Spleen (tissue), 11 donors: Measurements from ENCODE around the gene SKIDA1. TPM values are rescaled to one million over a fixed set of nuclear protein-coding genes. Genes with fewer than 3 reads are reported as not detected.
A peak's percentile ranks its signal among the peaks of the same experiment; 100 is the strongest.

Experiments
- DNase-seq: peaks from one replicate; pipeline ENCODE4 v3.0.0-alpha.2; 2020
- H3K27ac ChIP-seq, 8 donors: fragments of 200-600 bp; sonication (generic) in 7 of 8; 1 replicate in 4 of 8; 2 replicates in 4 of 8; pipeline versions ENCODE4 v1.5.0 to v1.8.0; 2016 to 2021; ENCODE audit warnings: inconsistent platforms in 4 of 8, mild to moderate bottlenecking in 4 of 8, moderate library complexity in 1 of 8
- H3K27me3 ChIP-seq, 7 donors: fragments of 200-600 bp; sonication (generic) in 6 of 7; replicated peaks in 1 of 7; 1 replicate in 4 of 7; 2 replicates in 3 of 7; pipeline versions ENCODE4 v1.5.0 to v1.8.0; 2016 to 2021; ENCODE audit warnings: inconsistent platforms in 3 of 7, mild to moderate bottlenecking in 1 of 7
- H3K36me3 ChIP-seq, 6 donors: fragments of 200-600 bp; sonication (generic) in 5 of 6; 1 replicate in 4 of 6; 2 replicates in 2 of 6; pipeline versions ENCODE4 v1.5.0 to v1.8.0; 2016 to 2021; ENCODE audit warnings: inconsistent platforms in 2 of 6
- H3K4me1 ChIP-seq, 6 donors: fragments of 200-600 bp; sonication (generic) in 5 of 6; 1 replicate in 3 of 6; 2 replicates in 3 of 6; pipeline versions ENCODE4 v1.5.0 to v1.8.0; 2016 to 2021; ENCODE audit warnings: inconsistent platforms in 3 of 6
- H3K4me3 ChIP-seq, 8 donors: fragments of 200-600 bp; sonication (generic) in 7 of 8; 1 replicate in 4 of 8; 2 replicates in 4 of 8; pipeline versions ENCODE4 v1.5.0 to v1.8.0; 2016 to 2021; ENCODE audit warnings: inconsistent platforms in 4 of 8, mild to moderate bottlenecking in 4 of 8, moderate library complexity in 2 of 8
- H3K9me3 ChIP-seq, 8 donors: fragments of 200-600 bp; sonication (generic) in 7 of 8; 1 replicate in 4 of 8; 2 replicates in 4 of 8; pipeline versions ENCODE4 v1.5.0 to v1.8.0; 2016 to 2021; ENCODE audit warnings: inconsistent platforms in 4 of 8
- POLR2A ChIP-seq, 3 donors: fragments of 450-650 bp; IDR thresholded peaks; one replicate each; pipeline ENCODE4 v1.5.1; 2017; ENCODE audit warnings: antibody characterized with exemption in 3 of 3, mild to moderate bottlenecking in 1 of 3
- POLR2AphosphoS5 ChIP-seq, 3 donors: sonication (generic); formaldehyde crosslinking; IDR thresholded peaks; one replicate each; pipeline ENCODE4 v1.5.1; 2017; ENCODE audit warnings: antibody characterized with exemption in 3 of 3
- WGBS, 5 donors: extraction: QIAGEN DNeasy Blood & Tissue Kit in 3 of 5; methylation state at CpG; one replicate each; pipeline versions ENCODE4 v1.1.5 to v1.1.7; 2013 to 2018; 5-methylcytosine and 5-hydroxymethylcytosine counted together
- intact Hi-C: fragments of 100-400 bp; cut with DNase I; formaldehyde crosslinking; loops from one replicate; pipeline ENCODE4 v1.15.0; 2023; ENCODE audit warnings: low total_unique reads
- polyA plus RNA-seq, 3 donors: library from polyadenylated mRNA; stranded (reverse); fragments of 200-250 nt; gene quantifications; one replicate each; pipeline ENCODE4 v1.2.1, GENCODE V29; 2013
- total RNA-seq, 7 donors: library from RNA; depleted of rRNA in 3 of 7; stranded (reverse); fragments of >200 nt in 3 of 7; fragmentation: NEBNext Ultra II Directional in 4 of 7; extraction: Animal tissue kit (Norgen Biotek cat#: 25700) in 4 of 7; gene quantifications; one replicate each; pipeline versions ENCODE4 v1.1.0 to v1.2.1, GENCODE V29; 2016 to 2021
- TF ChIP-seq, protein P1 (sequence below), 11 experiments: fragments of 200-600 bp in 7 of 11; fragments of 450-650 bp in 4 of 11; sonication (generic) in 4 of 11; IDR thresholded peaks in 8 of 11; conservative IDR thresholded peaks in 3 of 11; 1 replicate in 7 of 11; 2 replicates in 4 of 11; pipeline versions ENCODE4 v1.4.0 to v1.8.0; 2016 to 2021; ENCODE audit warnings: antibody characterized with exemption in 11 of 11, inconsistent platforms in 4 of 11, mild to moderate bottlenecking in 1 of 11
- donor health status: healthy with polysubstance abuse.
- donor health status: DM: no; HTN: no; CAD: no; lungs with moderate emphysema.
- donor health status: DM: no; HTN: no; CAD: no.
- donor health status: Bipolar disorder and iron deficiency.
- donor health status: healthy.
- donor health status: DM: no; HTN: no; CAD: no.
- donor health status: DM: yes; HTN: yes; CAD: no.

Gene SKIDA1
- total and polyA plus RNA-seq, 10 donors, result 0.14 to 0.91 (median 0.44) TPM; not detected in 1

DNA sequence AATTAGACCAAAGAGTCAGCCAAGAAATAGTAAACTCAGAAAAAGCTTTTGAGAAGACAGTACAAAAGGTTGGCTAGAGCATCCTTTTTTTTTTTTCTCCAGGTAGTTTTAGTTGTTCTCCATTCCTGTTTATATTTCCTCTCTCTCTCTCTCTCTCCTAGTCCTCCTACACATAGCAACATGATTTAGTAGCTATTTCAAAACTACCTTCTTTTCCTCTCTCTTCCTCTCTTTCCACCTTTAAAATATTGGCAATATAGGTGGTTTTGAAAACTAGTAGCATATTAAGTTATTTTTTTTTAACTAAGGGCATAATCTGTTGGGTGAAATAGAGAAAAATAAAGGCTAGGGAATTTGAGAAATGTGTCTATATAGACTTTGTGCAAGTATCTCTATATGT, 5.0 kb downstream of the SKIDA1 start:
- DNase-seq, result no peak
- Histone ChIP-seq H3K36me3 (no peaks in the 10 kb centered on the region), H3K9me3 (no peaks in the 10 kb centered on the region), H3K27me3 (peaks cover 0 to 99% (median 51%) of the 10 kb centered on the region in 7 donors), H3K4me1 (peaks cover 13 to 74% (median 53%) of the 10 kb centered on the region in 6 donors), H3K4me3 (peak overlapping the region in 4 of 8 donors; percentile 58 to 75 (median 60)), H3K27ac (peak overlapping the region in 6 of 8 donors; percentile 61 to 73 (median 68))
- intact Hi-C loops, result no loop called here
- TF ChIP-seq POLR2AphosphoS5 (IDR thresholded peaks at IDR 0.05), result no peak
- TF ChIP-seq POLR2A (IDR thresholded peaks at IDR 0.05), result no peak
- TF ChIP-seq, protein P1, sequence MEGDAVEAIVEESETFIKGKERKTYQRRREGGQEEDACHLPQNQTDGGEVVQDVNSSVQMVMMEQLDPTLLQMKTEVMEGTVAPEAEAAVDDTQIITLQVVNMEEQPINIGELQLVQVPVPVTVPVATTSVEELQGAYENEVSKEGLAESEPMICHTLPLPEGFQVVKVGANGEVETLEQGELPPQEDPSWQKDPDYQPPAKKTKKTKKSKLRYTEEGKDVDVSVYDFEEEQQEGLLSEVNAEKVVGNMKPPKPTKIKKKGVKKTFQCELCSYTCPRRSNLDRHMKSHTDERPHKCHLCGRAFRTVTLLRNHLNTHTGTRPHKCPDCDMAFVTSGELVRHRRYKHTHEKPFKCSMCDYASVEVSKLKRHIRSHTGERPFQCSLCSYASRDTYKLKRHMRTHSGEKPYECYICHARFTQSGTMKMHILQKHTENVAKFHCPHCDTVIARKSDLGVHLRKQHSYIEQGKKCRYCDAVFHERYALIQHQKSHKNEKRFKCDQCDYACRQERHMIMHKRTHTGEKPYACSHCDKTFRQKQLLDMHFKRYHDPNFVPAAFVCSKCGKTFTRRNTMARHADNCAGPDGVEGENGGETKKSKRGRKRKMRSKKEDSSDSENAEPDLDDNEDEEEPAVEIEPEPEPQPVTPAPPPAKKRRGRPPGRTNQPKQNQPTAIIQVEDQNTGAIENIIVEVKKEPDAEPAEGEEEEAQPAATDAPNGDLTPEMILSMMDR (IDR thresholded peaks at IDR 0.05 in 8 of 11, conservative IDR thresholded peaks at IDR 0.05 in 3 of 11), result no peak

DNA sequence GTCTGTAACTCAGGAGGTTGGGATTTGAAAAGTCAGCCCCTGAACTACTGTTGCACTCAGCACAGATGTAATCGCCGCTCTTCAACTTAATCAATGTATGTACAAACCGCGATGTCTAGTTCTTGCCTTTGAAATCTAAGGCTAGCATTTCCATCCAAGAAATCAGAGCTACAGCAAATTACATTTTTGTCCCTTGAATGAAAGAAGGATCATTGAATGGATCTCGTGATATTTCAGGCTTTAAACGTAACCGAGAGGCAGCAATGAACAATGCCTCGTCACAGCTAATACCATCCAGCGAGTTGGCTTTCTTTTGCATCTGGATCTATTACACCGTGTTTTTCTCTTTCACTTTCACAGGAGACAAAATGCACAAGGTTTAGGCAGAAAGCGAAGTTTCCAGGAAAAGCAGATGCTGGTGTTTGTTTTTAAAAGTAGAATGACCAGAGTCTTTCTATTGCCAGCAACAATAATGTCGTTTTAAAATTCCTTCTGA, 5.5 kb downstream of the SKIDA1 start:
- Histone ChIP-seq H3K4me1 (peaks cover 13 to 70% (median 49%) of the 10 kb centered on the region in 6 donors), H3K27ac (peak overlapping the region in 7 of 8 donors; percentile 43 to 73 (median 68)), H3K4me3 (peak overlapping the region in 7 of 8 donors; percentile 0 to 75 (median 58)), H3K36me3 (no peaks in the 10 kb centered on the region), H3K9me3 (no peaks in the 10 kb centered on the region), H3K27me3 (peaks cover 0 to 99% (median 56%) of the 10 kb centered on the region in 7 donors)
- intact Hi-C loops, result no loop called here
- no peak for DNase-seq
- 3 to 8% (median 6%) methylated on average over 12 of the region's 12 CpGs for WGBS, 5 donors
- TF ChIP-seq POLR2AphosphoS5 (IDR thresholded peaks at IDR 0.05), result no peak
- TF ChIP-seq POLR2A (IDR thresholded peaks at IDR 0.05), result no peak
- TF ChIP-seq, protein P1 (IDR thresholded peaks at IDR 0.05 in 8 of 11, conservative IDR thresholded peaks at IDR 0.05 in 3 of 11), result no peak

DNA sequence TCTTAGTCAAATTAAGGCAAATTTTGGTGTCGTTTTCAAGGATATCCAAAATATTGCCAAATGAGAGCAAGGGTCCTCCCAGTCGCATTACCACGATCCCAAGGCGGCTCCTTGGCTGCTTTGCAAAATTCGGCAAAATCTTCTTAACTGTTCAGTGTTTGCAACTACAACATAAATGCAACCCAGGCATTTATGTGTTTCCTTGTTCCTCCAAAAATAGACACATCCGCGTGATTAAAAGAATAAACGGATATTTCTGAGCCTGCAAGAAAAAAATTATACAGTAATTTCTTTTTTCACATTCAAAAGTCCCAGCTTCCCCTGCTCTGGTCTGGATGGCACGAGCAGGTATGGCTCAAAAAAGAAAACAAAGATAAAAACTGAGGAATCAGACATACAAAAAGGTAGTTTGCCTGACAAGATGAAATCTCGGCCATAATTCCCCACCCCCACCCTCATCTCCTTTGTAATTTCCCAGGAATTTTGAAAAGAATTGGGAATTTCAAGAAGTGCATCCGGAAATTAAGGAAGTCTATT, 6.0 kb downstream of the SKIDA1 start:
- TF ChIP-seq POLR2A (IDR thresholded peaks at IDR 0.05) (no peak), POLR2AphosphoS5 (IDR thresholded peaks at IDR 0.05) (no peak)
- TF ChIP-seq, protein P1 (IDR thresholded peaks at IDR 0.05 in 8 of 11, conservative IDR thresholded peaks at IDR 0.05 in 3 of 11), result no peak
- Histone ChIP-seq H3K27me3 (peaks cover 0 to 99% (median 61%) of the 10 kb centered on the region in 7 donors), H3K4me3 (peak overlapping the region in 7 of 8 donors; percentile 1 to 75 (median 58)), H3K4me1 (peaks cover 12 to 65% (median 46%) of the 10 kb centered on the region in 6 donors), H3K36me3 (no peaks in the 10 kb centered on the region), H3K9me3 (no peaks in the 10 kb centered on the region), H3K27ac (peak overlapping the region in 6 of 8 donors; percentile 61 to 73 (median 68))
- DNase-seq, result no peak
- 7 to 10% (median 8%) methylated on average over 11 of the region's 11 CpGs for WGBS, 5 donors
- intact Hi-C loops, result no loop called here

DNA sequence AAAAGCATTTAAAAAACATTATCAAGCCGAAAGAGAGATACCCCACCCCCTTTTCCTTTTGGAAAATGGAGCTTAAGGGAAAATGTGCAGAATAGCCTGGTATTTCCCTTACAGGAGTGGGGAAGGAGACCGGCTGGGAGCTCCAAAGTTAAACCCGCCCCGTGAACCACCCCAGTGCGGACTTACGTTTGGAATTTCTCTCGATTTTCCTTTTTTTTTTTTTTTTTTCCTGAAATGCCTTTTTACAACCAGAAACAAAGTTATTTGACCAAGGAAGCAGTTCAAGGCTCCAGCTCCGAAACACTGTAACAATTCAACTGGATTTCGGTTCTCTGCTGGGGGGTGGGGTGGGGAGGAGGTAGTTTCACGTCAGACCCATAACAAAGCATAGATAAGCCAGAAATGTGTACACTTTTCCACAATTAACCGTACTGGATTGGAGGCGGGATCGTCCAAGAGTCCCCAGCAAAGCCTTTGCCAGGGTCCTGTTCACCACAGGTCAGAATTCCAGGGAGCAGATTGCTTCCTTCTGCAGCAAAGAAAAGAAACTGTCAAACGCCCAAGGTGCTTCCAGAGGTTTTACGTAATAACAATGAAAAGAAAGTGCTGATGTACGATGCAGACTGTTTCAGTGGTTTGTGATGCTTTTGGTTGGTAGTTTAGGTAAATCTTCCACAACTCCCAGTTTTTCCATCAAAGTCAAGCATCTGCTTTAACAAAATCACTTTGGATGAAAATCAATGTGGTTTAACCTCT, 6.7 kb downstream of the SKIDA1 start:
- TF ChIP-seq POLR2A (IDR thresholded peaks at IDR 0.05), result no peak
- TF ChIP-seq POLR2AphosphoS5 (IDR thresholded peaks at IDR 0.05), result no peak
- TF ChIP-seq, protein P1 (IDR thresholded peaks at IDR 0.05 in 8 of 11, conservative IDR thresholded peaks at IDR 0.05 in 3 of 11), result no peak
- H3K4me3 ChIP-seq, result peak overlapping the region in 7 of 8 donors; percentile 1 to 75 (median 58)
- peaks cover 0 to 99% (median 65%) of the 10 kb centered on the region in 7 donors for H3K27me3 ChIP-seq
- no peaks in the 10 kb centered on the region for H3K36me3 ChIP-seq
- H3K4me1 ChIP-seq, result peaks cover 12 to 58% (median 46%) of the 10 kb centered on the region in 6 donors
- H3K9me3 ChIP-seq, result no peaks in the 10 kb centered on the region
- H3K27ac ChIP-seq, result peak overlapping the region in 6 of 8 donors; percentile 51 to 73 (median 68)
- 8 to 12% (median 9%) methylated on average over 16 of the region's 16 CpGs for WGBS, 5 donors
- intact Hi-C loops, result no loop called here
- no peak for DNase-seq
